Measurements from ENCODE around the gene WDR41.

DNA sequence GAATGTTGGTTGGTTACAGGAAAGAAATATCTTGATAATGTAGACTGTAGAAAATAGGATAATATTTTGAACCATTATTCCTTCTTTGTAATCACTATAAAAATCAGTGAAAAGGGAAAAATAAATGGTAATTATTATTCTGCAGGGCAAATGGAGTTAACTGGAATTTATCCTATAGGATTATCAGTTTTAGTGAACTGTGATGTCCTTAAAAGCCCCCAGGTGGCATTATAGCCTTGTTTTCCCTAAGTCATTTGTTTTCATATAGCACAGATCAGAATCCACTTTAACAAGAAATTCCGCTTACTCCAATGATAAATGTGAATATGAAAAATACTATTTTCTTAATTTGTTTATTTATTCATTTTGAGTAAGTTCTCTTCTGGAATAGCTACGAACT is 26.2 kb upstream of the WDR41 start:
- TF ChIP-seq, protein P1, sequence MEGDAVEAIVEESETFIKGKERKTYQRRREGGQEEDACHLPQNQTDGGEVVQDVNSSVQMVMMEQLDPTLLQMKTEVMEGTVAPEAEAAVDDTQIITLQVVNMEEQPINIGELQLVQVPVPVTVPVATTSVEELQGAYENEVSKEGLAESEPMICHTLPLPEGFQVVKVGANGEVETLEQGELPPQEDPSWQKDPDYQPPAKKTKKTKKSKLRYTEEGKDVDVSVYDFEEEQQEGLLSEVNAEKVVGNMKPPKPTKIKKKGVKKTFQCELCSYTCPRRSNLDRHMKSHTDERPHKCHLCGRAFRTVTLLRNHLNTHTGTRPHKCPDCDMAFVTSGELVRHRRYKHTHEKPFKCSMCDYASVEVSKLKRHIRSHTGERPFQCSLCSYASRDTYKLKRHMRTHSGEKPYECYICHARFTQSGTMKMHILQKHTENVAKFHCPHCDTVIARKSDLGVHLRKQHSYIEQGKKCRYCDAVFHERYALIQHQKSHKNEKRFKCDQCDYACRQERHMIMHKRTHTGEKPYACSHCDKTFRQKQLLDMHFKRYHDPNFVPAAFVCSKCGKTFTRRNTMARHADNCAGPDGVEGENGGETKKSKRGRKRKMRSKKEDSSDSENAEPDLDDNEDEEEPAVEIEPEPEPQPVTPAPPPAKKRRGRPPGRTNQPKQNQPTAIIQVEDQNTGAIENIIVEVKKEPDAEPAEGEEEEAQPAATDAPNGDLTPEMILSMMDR (IDR thresholded peaks at IDR 0.05), result peak; percentile 64
- no peak for TF ChIP-seq ZFX (IDR thresholded peaks at IDR 0.05; ENCODE audit: borderline replicate concordance)

Data from 22Rv1 (cell line).